ENCODE data around the gene CAMK4.
A peak's percentile ranks its signal among the peaks of the same experiment; 100 is the strongest.

Gene CAMK4

GRCh38 chr5:111320953-111321352, 96.8 kb downstream of the CAMK4 start:
- ChIA-PET CTCF (no interaction called here), POLR2A (no interaction called here)
- H3K4me1 ChIP-seq (ENCODE audit: control insufficient read depth, insufficient read depth, low read length): no peaks in the 10 kb centered on the region
- H3K36me3 ChIP-seq (ENCODE audit: control insufficient read depth in 2 of 2, insufficient read depth in 1 of 2, low read length in 2 of 2): no peaks in the 10 kb centered on the region
- H3K4me3 ChIP-seq (ENCODE audit: low read depth, low read length): no peak overlapping the region
- H3K9me3 ChIP-seq (ENCODE audit: control insufficient read depth, insufficient read depth, low read depth, low read length): no peaks in the 10 kb centered on the region
- TF ChIP-seq TRIM28 (IDR thresholded peaks at IDR 0.05; ENCODE audit: borderline replicate concordance, low read length) (no peak), ZSCAN5A (tag by site-specific recombination; IDR thresholded peaks at IDR 0.05) (no peak), ZNF23 (tag by site-specific recombination; IDR thresholded peaks at IDR 0.05; ENCODE audit: borderline replicate concordance) (no peak), ZNF362 (tag by site-specific recombination; IDR thresholded peaks at IDR 0.05) (no peak), FEZF1 (tag by site-specific recombination; IDR thresholded peaks at IDR 0.05) (no peak), ZBTB44 (tag by site-specific recombination; IDR thresholded peaks at IDR 0.05) (no peak), ZNF558 (tag by site-specific recombination; IDR thresholded peaks at IDR 0.05) (no peak), ZNF202 (tag by site-specific recombination; IDR thresholded peaks at IDR 0.05; ENCODE audit: borderline replicate concordance) (no peak), ZNF366 (tag by site-specific recombination; conservative IDR thresholded peaks at IDR 0.05) (no peak)
- TF ChIP-seq, protein P1, sequence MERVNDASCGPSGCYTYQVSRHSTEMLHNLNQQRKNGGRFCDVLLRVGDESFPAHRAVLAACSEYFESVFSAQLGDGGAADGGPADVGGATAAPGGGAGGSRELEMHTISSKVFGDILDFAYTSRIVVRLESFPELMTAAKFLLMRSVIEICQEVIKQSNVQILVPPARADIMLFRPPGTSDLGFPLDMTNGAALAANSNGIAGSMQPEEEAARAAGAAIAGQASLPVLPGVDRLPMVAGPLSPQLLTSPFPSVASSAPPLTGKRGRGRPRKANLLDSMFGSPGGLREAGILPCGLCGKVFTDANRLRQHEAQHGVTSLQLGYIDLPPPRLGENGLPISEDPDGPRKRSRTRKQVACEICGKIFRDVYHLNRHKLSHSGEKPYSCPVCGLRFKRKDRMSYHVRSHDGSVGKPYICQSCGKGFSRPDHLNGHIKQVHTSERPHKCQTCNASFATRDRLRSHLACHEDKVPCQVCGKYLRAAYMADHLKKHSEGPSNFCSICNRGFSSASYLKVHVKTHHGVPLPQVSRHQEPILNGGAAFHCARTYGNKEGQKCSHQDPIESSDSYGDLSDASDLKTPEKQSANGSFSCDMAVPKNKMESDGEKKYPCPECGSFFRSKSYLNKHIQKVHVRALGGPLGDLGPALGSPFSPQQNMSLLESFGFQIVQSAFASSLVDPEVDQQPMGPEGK (tag by site-specific recombination; IDR thresholded peaks at IDR 0.05): no peak
- no peak overlapping the region for H3K27ac ChIP-seq (ENCODE audit: extremely low read depth, low read depth, low read length)

- no peak overlapping the region for H3K27ac ChIP-seq (ENCODE audit: extremely low read depth, low read depth, low read length)
- no peak overlapping the region for H3K4me3 ChIP-seq (ENCODE audit: low read depth, low read length)
- H3K4me1 ChIP-seq (ENCODE audit: control insufficient read depth, insufficient read depth, low read length): no peaks in the 10 kb centered on the region
- no peaks in the 10 kb centered on the region for H3K9me3 ChIP-seq (ENCODE audit: control insufficient read depth, insufficient read depth, low read depth, low read length)
- POLR2A ChIA-PET: no interaction called here
- no peak for TF ChIP-seq ZNF133 (tag by site-specific recombination; IDR thresholded peaks at IDR 0.05)
- TF ChIP-seq ZNF658 (tag by site-specific recombination; IDR thresholded peaks at IDR 0.05): no peak
- no peaks in the 10 kb centered on the region for H3K36me3 ChIP-seq (ENCODE audit: control insufficient read depth in 2 of 2, insufficient read depth in 1 of 2, low read length in 2 of 2)
- CTCF ChIA-PET: no interaction called here
Measured at GRCh38 chr5:111321376-111321775, 97.2 kb downstream of the CAMK4 start.

- POLR2A ChIA-PET: no interaction called here
- CTCF ChIA-PET: interaction anchor here (0.7 kb wide), 1 partner anchor 337 kb away, joined by 3 read pairs; no protein-coding TSS in a partner anchor
Measured at GRCh38 chr5:111326551-111326950, 102.4 kb downstream of the CAMK4 start.

GRCh38 chr5:111337133-111337532, 112.9 kb downstream of the CAMK4 start:
- Histone ChIP-seq H3K27ac (ENCODE audit: extremely low read depth, low read depth, low read length) (no peak overlapping the region), H3K4me3 (ENCODE audit: low read depth, low read length) (no peak overlapping the region), H3K4me1 (ENCODE audit: control insufficient read depth, insufficient read depth, low read length) (peaks cover 7% of the 10 kb centered on the region), H3K9me3 (ENCODE audit: control insufficient read depth, insufficient read depth, low read depth, low read length) (no peaks in the 10 kb centered on the region), H3K36me3 (ENCODE audit: control insufficient read depth in 2 of 2, insufficient read depth in 1 of 2, low read length in 2 of 2) (no peaks in the 10 kb centered on the region)
- POLR2A ChIA-PET: no interaction called here
- TF ChIP-seq FEZF1 (tag by site-specific recombination; IDR thresholded peaks at IDR 0.05) (0 out of 2 replicates have a peak, but pooled peaks have one; percentile 6), ZNF155 (tag by site-specific recombination; IDR thresholded peaks at IDR 0.05) (no peak), ZNF776 (tag by site-specific recombination; IDR thresholded peaks at IDR 0.05; ENCODE audit: borderline replicate concordance) (no peak), PRDM4 (tag by site-specific recombination; IDR thresholded peaks at IDR 0.05) (peak; percentile 84)
- CTCF ChIA-PET: interaction anchor here (0.7 kb wide), 1 partner anchor 1144 kb away, joined by 3 read pairs; no protein-coding TSS in a partner anchor

More at GRCh38 chr5:111326551-111326950, 102.4 kb downstream of the CAMK4 start:
- H3K36me3 ChIP-seq (ENCODE audit: control insufficient read depth in 2 of 2, insufficient read depth in 1 of 2, low read length in 2 of 2): no peaks in the 10 kb centered on the region
- no peak for TF ChIP-seq ZBTB1 (tag by site-specific recombination; IDR thresholded peaks at IDR 0.05)
- H3K9me3 ChIP-seq (ENCODE audit: control insufficient read depth, insufficient read depth, low read depth, low read length): no peaks in the 10 kb centered on the region
- H3K4me3 ChIP-seq (ENCODE audit: low read depth, low read length): no peak overlapping the region
- no peaks in the 10 kb centered on the region for H3K4me1 ChIP-seq (ENCODE audit: control insufficient read depth, insufficient read depth, low read length)
- no peak overlapping the region for H3K27ac ChIP-seq (ENCODE audit: extremely low read depth, low read depth, low read length)

Measured in HEK293 (cell line).